ENCODE measurements around the gene TRPM3.
A peak's percentile ranks its signal among the peaks of the same experiment; 100 is the strongest.

The TRPM3 gene

GRCh38 chr9:71106992-71107391 is 14.4 kb downstream of the TRPM3 start:
- H3K4me3 ChIP-seq (ENCODE audit: low read depth, low read length), result no peak overlapping the region
- no peak for DNase-seq (ENCODE audit: low read depth)

DNA sequence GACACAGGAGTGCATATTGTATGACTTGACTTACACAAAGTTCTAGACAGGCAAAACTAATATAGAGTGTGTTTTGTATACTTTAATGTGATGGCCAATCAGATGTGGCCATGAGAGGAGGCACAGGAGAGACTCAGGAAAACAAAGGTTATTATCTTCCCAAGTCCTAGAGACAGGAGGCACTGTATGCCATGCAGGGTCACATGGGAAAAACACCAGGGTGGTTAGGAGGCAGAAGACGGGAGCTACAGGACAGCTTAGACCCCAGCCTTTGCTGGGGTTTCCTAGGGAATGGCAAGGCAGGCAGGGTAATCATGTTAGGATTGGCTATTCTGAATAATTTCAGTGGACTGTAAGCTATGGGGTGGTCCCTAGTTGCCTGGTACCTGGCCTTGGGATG is 16.2 kb downstream of the TRPM3 start:
- no peak for DNase-seq (ENCODE audit: low read depth)
- H3K4me3 ChIP-seq (ENCODE audit: low read depth, low read length), result no peak overlapping the region

DNA sequence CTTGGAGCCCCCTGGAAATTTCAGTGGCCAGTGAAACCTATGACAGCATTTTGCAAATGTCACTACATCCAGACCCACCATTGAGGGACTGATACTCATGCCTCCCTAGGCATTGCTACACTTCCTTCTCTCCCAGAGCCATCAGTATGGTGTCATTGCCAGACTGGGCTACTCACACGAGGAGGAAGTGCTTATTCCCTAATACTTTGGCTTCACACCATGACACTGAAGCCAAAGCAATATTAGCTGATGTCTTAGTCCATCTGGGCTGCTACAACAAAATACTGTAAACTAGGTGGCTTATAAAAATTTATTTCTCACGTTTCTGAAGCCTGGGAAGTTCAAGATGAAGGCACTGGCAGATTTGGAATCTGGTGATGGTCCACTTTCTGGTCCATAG is 22.6 kb downstream of the TRPM3 start:
- DNase-seq (ENCODE audit: low read depth), result no peak

DNA sequence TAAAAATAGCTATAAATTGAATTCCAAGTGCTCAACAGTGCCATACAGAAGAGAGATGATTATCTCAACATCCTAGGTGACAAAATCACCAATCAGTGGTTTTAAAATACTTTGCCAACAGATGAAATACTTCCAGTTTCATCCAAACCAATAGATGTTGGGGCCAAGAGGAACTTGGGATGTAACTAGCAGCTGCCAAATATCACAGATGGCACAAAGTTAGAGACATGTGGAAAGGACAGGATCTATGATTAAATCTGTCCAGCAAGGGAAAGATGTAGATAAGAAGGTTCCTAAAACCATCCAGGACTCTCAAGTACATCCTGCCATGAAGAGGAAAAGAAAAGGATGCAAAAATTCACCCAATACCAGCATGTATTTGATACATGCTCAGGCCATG is 23.8 kb downstream of the TRPM3 start:
- DNase-seq (ENCODE audit: low read depth), result no peak
- no peak overlapping the region for H3K4me3 ChIP-seq (ENCODE audit: low read depth, low read length)

More for the DNA sequence above, 22.6 kb downstream of the TRPM3 start:
- H3K4me3 ChIP-seq (ENCODE audit: low read depth, low read length), result no peak overlapping the region

- DNase-seq (ENCODE audit: low read depth), result no peak
- no peak overlapping the region for H3K4me3 ChIP-seq (ENCODE audit: low read depth, low read length)
These were observed 24.9 kb downstream of the TRPM3 start for GRCh38 chr9:71096421-71097108.

DNA sequence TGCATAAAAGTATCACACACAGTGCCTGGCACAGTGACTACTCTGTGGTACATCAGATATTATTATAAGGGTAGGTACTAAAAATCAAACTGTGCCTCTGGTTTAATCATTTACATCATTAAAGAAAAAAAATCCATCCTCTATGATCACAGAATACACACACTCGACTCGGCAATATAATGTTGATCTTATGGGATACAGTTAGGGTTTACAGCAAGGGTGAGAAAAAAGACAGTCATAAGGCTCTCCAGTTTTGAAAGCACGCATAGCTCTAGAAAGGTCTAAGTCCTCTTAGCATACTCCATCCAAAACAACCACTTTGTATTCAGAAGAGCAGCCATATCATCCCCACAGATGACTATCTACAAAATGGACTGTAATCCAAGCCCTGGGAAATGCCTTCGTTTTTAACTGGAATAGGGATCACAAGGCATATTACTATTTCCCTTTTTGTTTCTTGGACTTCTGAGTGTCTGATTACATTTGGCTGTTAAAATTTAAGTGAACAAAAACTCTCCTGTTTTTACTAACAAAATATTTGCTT is 26.6 kb downstream of the TRPM3 start:
- no peak overlapping the region for H3K4me3 ChIP-seq (ENCODE audit: low read depth, low read length)
- no peak for DNase-seq (ENCODE audit: low read depth)

DNA sequence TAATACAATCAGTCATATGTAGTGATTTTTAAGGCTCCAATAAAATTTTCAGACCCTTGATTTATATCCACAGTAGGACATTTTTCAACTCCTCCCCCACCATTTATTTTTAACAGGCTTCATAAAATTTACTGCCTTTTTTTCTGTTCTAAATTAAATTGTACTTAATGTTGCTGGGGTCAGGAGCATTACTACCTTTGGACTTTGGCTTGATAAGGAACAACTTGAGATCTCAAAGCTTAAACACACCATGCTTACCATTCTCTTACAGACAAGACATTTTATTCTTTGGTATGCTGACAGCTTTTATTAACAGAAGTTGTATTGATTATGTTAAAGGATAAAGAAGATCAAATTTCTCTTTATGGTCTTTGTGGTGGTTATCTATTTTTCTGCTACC is 30.5 kb downstream of the TRPM3 start:
- no peak for DNase-seq (ENCODE audit: low read depth)
- H3K4me3 ChIP-seq (ENCODE audit: low read depth, low read length), result no peak overlapping the region

DNA sequence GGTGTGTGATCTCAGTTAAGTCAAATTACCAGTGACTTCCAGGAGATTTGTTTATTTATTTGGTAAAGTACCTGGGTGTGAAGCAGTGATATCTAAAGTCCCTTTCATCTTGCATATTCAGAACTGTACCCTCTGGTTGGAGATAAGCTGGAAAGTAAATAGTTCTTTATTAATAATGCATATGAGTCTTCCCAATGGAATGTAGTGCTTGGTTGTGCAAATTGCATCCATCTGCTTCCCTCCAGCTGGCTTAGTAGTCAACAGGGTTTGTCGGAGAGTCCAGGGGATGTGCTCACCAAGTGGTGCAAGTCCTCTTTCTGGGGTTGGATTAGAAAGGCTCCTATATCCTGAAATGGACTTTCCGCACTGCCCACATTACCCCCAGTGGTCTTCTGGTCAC is 42.0 kb downstream of the TRPM3 start:
- no peak overlapping the region for H3K4me3 ChIP-seq (ENCODE audit: low read depth, low read length)
- no peak for DNase-seq (ENCODE audit: low read depth)

DNA sequence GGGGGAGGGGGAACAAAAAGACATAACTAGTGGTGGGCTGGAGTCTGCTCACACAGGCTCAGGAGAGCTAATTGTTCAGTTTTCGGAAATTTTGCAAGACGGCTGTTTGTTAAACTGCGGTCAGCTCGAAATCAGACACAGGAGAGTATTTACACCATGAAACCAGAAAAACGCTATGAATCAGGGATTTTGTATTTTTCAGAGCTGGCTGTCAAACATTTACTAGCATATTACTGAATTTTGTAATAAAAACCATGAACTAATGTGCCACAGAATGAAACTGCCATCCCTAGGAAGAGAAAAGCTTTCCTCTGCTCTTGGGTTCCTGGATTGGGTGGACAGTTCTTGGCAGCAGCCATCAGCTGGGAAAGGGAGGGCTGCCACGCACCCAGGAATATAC is 45.3 kb downstream of the TRPM3 start:
- H3K4me3 ChIP-seq (ENCODE audit: low read depth, low read length), result no peak overlapping the region
- no peak for DNase-seq (ENCODE audit: low read depth)

DNA sequence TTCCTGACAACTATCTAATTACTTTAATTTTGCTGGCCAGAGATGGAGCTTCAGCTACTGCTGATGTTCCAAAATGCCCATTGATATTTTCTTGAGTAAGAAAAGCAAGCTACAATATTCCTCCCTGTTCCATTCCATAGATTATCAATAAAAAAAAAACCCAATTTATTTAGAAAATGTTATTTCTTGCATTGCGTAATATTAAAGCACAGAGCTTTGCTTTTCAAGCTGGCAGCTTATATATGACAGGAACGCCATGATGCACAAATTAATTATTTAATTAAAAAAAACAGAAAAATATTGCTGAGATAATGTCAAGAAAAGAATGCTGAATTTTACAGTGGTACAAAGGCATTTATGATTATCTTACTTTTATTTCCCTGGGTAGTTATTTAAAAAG is 47.9 kb downstream of the TRPM3 start:
- no peak overlapping the region for H3K4me3 ChIP-seq (ENCODE audit: low read depth, low read length)
- DNase-seq (ENCODE audit: low read depth), result no peak

GRCh38 chr9:71072587-71072986 is 48.8 kb downstream of the TRPM3 start:
- no peak for DNase-seq (ENCODE audit: low read depth)
- H3K4me3 ChIP-seq (ENCODE audit: low read depth, low read length), result no peak overlapping the region

DNA sequence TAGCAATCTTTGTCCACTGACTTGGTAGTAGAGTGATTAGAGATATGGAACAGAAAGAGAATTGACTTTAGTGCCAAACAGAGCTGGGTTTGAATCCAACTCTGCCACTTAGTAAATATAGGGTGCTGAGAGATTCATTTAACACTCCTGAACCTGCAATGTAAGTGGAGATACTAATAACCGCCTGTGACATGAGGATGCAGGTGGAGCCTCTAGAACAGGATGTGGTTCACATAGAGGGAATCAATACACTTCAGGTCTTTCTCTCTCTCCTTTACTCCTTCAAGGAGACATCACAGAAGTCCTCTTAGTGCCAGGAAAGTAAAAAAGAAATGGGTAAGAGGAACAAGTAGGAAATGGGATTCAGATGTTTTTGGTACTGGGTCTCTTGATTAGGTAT is 49.8 kb downstream of the TRPM3 start:
- no peak overlapping the region for H3K4me3 ChIP-seq (ENCODE audit: low read depth, low read length)
- DNase-seq (ENCODE audit: low read depth), result no peak

GRCh38 chr9:71058660-71059059 is 62.8 kb downstream of the TRPM3 start:
- H3K4me3 ChIP-seq (ENCODE audit: low read depth, low read length), result no peak overlapping the region

DNA sequence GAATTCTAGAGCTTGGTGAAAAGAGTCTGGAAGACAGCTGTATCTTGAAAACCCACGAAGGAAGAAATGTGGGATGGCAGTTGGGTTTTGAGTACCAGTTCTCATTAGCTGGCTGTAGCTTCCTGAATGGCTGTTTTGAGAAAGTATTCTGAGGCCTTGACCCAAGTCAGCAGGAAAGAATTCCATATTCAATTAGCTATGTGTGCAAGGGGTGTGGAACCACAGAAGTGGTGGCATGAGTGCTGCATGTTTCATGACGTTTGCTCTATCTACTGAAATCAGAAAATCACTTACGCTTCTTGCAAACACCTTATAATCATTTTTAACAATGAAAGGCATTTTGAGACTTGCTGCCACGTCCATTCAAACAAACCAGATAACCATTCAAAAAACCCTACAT is 69.1 kb downstream of the TRPM3 start:
- H3K4me3 ChIP-seq (ENCODE audit: low read depth, low read length), result no peak overlapping the region
- no peak for DNase-seq (ENCODE audit: low read depth)

More at GRCh38 chr9:71058660-71059059, 62.8 kb downstream of the TRPM3 start:
- no peak for DNase-seq (ENCODE audit: low read depth)

DNA sequence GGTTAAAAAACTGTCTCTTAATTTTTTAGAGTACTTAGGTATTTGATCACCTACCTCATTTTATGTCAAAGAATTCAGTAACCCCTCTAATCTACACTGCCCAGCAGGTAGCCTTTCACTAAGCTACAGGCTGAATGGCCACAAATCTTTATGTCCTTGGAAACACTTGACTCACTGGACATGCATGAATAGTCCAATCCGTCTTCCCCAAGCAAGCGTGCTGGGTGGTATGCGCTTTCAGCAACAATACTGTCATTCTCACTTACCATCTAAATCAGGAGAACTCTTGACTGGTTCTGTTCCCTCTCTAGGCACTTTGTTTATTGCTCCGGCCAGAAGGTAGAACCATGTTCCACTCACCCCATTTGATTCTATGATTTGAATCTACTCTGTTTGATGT is 73.1 kb downstream of the TRPM3 start:
- no peak overlapping the region for H3K4me3 ChIP-seq (ENCODE audit: low read depth, low read length)
- DNase-seq (ENCODE audit: low read depth), result no peak

DNA sequence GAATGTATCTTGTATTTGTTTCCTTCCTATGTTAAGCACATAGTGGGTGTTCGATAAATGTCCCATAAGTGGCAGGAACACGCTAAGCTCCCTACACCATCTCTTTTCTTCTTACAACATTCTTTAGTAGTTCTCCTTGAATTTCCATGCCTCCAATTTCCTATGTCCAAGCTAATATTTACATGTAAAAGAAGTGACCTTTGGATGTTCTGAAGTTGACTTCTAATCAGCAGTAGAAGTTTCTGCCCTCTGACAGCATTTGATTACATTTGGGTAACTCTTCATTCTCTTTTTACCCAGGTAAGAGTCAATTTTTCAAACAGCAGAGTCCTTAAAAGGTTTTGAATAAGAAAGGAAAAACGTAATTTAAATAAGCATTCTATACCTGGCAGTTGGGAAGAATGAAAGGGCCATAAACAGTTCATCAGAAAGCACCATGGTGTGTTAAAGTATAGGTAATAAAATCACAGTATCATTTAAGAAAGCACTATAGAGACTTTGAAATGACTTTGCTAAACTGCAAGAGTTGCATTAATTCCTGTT is 78.9 kb downstream of the TRPM3 start:
- no peak for DNase-seq (ENCODE audit: low read depth)
- no peak overlapping the region for H3K4me3 ChIP-seq (ENCODE audit: low read depth, low read length)

- DNase-seq (ENCODE audit: low read depth), result no peak
These were observed 83.9 kb downstream of the TRPM3 start for GRCh38 chr9:71037521-71037920.

DNA sequence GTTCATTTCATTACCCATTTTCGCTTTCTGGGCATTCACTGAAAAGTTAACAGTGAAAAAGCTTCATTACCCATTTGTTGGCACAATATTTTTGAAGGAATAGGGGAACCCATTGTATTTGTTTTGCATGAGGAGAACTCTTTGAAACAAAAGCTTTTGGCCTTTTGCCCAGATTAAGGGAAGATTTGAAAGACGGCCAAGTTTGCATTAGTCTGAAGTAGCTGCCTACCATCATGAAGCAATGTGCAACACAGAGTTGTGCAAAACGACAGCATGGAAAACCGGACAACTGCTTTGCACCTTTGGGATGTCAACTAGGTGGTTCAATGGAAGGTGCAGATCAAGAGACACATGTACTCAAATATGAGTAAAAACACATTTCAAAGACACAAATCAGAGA is 84.9 kb downstream of the TRPM3 start:
- DNase-seq (ENCODE audit: low read depth), result peak; percentile 31
- no peak overlapping the region for H3K4me3 ChIP-seq (ENCODE audit: low read depth, low read length)

More at GRCh38 chr9:71037521-71037920, 83.9 kb downstream of the TRPM3 start:
- H3K4me3 ChIP-seq (ENCODE audit: low read depth, low read length), result no peak overlapping the region

DNA sequence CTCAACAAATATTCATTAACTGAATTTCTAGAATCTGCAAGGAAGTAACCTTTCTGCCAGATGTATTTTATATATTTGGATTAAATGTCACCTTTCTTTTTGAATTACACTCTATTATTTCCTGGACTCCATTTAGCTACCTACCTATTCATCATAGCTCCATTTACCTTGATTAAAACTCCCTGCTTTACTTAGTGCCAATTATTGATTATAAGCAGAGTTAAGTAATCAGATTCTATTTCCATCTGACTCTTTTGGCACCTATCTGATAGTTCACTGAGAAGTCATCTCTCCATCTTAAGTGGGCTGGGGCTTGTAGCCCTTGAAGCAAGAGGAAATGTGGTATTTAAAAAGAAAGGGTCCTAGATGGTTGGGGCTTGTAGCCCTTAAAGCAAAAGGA is 88.6 kb downstream of the TRPM3 start:
- H3K4me3 ChIP-seq (ENCODE audit: low read depth, low read length), result no peak overlapping the region
- no peak for DNase-seq (ENCODE audit: low read depth)

DNA sequence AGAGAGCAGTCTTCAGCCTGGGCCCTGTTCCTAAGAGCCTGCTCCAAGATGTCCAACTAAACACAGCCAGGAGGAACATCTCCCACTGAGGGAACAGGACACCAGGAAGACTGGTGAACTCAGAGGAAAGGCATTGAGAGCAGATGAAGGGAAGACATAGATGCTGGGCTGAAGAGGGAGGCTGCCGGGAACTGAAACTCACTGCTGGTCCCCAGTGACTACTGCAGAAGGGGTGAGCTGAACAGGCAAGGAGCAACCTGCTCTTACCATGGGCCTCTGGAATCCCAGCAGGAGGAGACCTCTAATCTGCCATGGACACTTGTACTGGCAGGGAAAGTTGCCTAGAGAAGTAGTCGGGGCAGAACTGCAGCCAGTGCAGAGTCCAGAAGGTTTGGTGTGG is 95.7 kb downstream of the TRPM3 start:
- no peak for DNase-seq (ENCODE audit: low read depth)

DNA sequence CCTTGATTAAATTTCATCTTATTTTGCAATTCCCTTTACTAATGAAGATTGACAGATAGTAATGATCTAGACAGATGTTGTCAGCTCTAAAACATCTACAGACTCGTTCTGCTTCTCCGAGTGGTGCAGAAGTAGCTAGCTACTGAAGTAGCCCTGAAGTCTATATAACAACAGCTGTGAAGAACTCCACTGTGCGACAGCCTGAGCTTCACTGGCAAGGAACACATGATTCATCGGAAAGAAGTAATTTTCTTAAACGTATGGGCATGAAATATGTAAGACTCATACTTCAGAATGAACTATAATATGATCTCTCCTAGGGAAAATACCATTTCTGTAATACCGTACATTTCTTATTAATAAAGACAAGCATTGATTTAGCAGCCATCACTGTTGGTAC is 96.2 kb downstream of the TRPM3 start:
- DNase-seq (ENCODE audit: low read depth), result no peak
- no peak overlapping the region for H3K4me3 ChIP-seq (ENCODE audit: low read depth, low read length)

More for the DNA sequence above, 95.7 kb downstream of the TRPM3 start:
- no peak overlapping the region for H3K4me3 ChIP-seq (ENCODE audit: low read depth, low read length)
